Thymus (tissue), 11 donors: Measurements from ENCODE around the gene LILRB1. TPM values are rescaled to one million over a fixed set of nuclear protein-coding genes. Genes with fewer than 3 reads are reported as not detected.
"Not testable (repeated sequence)": the region's sequence is repeated elsewhere in the genome, so short reads cannot be mapped to it uniquely, and the experiment has no call there.

ENCODE experiments used
- DNase-seq, 9 donors: peaks; one replicate each; pipeline ENCODE4 v3.0.0-alpha.2; 2013; ENCODE audit warnings: low spot score in 9 of 9, low read depth in 6 of 9, missing footprints in 1 of 9
- H3K27ac ChIP-seq, 2 donors: one replicate each; pipeline ENCODE4 v1.5.1; 2013; ENCODE audit warnings: control low read depth in 1 of 2, low read depth in 1 of 2, low read length in 1 of 2, mild to moderate bottlenecking in 1 of 2, moderate library complexity in 1 of 2
- H3K27me3 ChIP-seq, 2 donors: one replicate each; pipeline ENCODE4 v1.5.1; 2013; ENCODE audit warnings: low read length in 1 of 2; ENCODE audit not compliant: control insufficient read depth in 2 of 2, insufficient read depth in 1 of 2
- H3K36me3 ChIP-seq, 2 donors: one replicate each; pipeline ENCODE4 v1.5.1; 2013; ENCODE audit warnings: low read length in 1 of 2, mild to moderate bottlenecking in 1 of 2, moderate library complexity in 1 of 2; ENCODE audit not compliant: control insufficient read depth in 2 of 2, insufficient read depth in 2 of 2
- H3K4me1 ChIP-seq, 2 donors: one replicate each; pipeline ENCODE4 v1.5.1; 2013; ENCODE audit warnings: low read length in 2 of 2; ENCODE audit not compliant: control insufficient read depth in 2 of 2, insufficient read depth in 2 of 2
- H3K4me3 ChIP-seq, 2 donors: one replicate each; pipeline ENCODE4 v1.5.1; 2013; ENCODE audit warnings: low read length in 2 of 2, control low read depth in 1 of 2, mild to moderate bottlenecking in 1 of 2
- H3K9me3 ChIP-seq, 2 donors: one replicate each; pipeline ENCODE4 v1.5.1; 2013; ENCODE audit warnings: low read length in 1 of 2, mild to moderate bottlenecking in 1 of 2; ENCODE audit not compliant: control insufficient read depth in 2 of 2, insufficient read depth in 1 of 2
- WGBS: extraction: QIAGEN DNeasy Blood & Tissue Kit; methylation state at CpG from one replicate; pipeline ENCODE4 v1.1.7; 2013; 5-methylcytosine and 5-hydroxymethylcytosine counted together
- polyA plus RNA-seq: library from polyadenylated mRNA; stranded (reverse); fragments of 200-250 nt; gene quantifications from one replicate; pipeline ENCODE4 v1.2.3, GENCODE V29; 2013
- total RNA-seq: library from RNA; stranded (reverse); fragments of 120-200 nt; gene quantifications from one replicate; pipeline ENCODE4 v1.2.4, GENCODE V29; 2013
- donor health status: healthy.

LILRB1 gene
- total and polyA plus RNA-seq, 2 donors, result 0.94 to 5.8 TPM

DNA sequence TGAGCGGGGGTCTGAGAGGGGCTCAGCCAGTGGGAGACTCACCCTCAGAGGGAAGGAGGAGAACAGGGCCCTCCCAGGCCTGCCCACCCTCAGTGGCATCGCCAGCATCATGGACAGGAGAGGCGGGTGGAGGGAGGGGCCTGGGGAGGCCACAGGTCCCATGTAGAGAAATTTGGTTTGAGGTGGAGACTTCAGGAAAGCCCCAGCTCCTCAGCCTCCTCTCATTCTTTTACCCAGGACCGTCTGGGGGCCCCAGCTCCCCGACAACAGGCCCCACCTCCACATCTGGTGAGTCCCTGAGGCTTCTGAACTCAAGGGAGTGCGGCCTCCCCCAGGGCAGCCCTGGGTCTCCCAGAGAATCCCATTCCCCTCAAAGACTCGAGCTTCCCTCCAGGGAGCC lies 3.1 kb downstream of the LILRB1 start:
- 87% methylated on average over 7 of the region's 7 CpGs for WGBS
- Histone ChIP-seq H3K27me3 (no peaks in the 10 kb centered on the region), H3K4me3 (no peak overlapping the region), H3K4me1 (no peaks in the 10 kb centered on the region), H3K27ac (no peak overlapping the region), H3K9me3 (no peaks in the 10 kb centered on the region), H3K36me3 (no peaks in the 10 kb centered on the region)
- no peak for DNase-seq

DNA sequence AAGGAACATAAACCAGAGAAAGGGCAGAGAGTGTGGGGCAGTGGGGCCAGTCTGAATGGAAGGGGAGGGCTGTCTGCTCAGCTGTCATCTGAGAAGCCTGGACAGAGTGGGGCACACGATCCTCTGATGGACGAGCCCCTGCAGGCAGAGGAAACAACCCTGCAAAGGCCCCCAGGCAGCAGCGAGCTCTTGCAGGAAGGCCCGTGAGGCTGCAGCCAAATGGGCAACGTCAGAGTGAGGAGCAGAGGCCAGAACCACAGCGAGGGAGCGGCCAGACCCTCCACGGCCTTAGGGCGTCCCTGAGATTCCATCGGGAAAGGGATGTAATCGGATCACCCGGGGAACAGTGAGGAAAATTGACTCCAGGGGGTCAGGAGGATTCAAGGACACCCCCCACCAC lies 5.8 kb downstream of the LILRB1 start:
- H3K36me3 ChIP-seq, H3K4me3 ChIP-seq, H3K27me3 ChIP-seq, DNase-seq, H3K9me3 ChIP-seq, H3K27ac ChIP-seq, H3K4me1 ChIP-seq: not testable (repeated sequence)
- WGBS, result 64% methylated on average over 12 of the region's 12 CpGs

DNA sequence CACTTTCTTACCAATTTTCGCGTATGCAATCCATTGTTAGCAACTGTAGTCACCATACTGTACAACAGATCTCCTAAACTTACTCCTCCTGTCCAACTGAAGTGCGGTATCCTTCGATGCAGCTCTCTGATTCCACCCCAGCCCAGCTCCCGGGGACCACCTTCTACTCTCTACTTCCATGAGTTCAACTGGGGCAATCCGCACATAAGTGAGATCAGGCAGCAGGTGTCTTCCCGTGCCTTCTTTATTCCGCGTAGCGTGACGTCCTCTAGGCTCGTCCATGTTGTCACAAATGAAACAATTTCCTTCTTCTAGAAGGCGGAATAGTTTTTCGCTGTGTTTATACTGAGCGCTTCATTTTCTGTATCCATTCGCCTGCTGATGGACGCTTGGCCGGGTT lies 8.4 kb downstream of the LILRB1 start:
- no peaks in the 10 kb centered on the region for H3K27me3 ChIP-seq
- DNase-seq, result no peak
- no peak overlapping the region for H3K27ac ChIP-seq
- 95% methylated on average over 18 of the region's 18 CpGs for WGBS
- H3K36me3 ChIP-seq, result no peaks in the 10 kb centered on the region
- no peaks in the 10 kb centered on the region for H3K4me1 ChIP-seq
- no peak overlapping the region for H3K4me3 ChIP-seq
- H3K9me3 ChIP-seq, result no peaks in the 10 kb centered on the region

DNA sequence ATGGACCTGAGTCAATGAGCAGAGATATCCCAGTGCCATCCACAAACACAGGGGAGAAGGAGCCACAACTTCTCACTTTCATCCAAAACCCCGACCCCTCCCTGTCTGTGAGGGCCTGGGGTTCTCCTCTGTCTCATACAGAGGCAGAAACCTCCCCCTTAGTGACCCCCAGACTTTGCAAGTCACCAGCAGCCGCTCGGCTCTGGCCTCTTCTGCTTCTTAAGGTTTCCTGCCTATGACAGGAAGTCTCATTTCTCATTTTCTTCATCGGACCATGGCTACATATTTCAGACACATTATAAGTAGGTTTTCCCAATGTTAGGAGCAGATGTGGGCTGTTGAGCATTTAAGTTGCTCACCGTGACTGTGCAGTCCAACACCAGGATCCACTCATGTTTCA lies 12.7 kb downstream of the LILRB1 start:
- H3K36me3 ChIP-seq, H3K27ac ChIP-seq, DNase-seq, H3K4me1 ChIP-seq, H3K9me3 ChIP-seq, H3K4me3 ChIP-seq, H3K27me3 ChIP-seq: not testable (repeated sequence)
- 25% methylated on average over 5 of the region's 5 CpGs for WGBS

DNA sequence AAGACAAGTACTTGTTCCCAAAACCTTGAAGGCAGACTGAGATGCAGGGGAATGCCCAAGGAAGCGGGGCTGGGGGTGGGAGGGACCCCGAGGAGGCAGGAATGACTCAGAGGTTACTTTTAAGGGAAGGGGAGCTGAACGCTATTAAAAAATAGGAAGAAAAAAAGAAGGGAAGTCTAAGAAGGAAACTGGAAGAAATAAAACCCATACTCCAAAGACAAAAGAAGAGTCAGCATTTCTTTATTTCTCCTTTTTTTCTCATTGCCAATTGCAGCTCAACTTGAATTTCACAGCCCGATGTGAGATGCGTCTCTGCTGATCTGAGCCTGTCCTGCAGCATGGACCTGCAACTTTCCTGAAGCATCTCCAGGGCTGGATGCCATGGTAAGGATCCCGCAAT lies 13.3 kb downstream of the LILRB1 start:
- H3K27me3 ChIP-seq, H3K4me1 ChIP-seq, H3K4me3 ChIP-seq, H3K9me3 ChIP-seq, DNase-seq, H3K36me3 ChIP-seq, H3K27ac ChIP-seq: not testable (repeated sequence)
- WGBS, result 36% methylated on average over 4 of the region's 6 CpGs

DNA sequence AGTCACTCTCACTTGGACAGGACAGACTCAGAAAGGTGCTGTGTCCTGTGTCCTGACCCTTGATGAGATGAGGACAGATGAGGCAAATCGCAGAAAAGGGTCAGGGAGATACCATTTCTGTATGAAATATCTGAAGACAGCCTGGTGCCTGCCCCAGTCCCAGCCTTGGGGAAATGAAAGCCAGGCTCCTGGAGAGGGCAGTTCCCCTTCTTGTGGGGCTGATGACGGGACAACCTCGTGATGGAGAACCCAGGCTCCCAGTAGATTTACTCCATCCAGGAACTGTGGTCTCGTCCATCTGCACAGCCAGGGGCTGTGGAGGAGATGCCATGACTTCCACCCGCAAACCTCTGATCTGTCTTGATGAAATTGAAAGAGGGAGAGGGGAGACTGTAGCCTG lies 13.8 kb downstream of the LILRB1 start:
- no peak for DNase-seq
- no peaks in the 10 kb centered on the region for H3K9me3 ChIP-seq
- H3K4me1 ChIP-seq, result no peaks in the 10 kb centered on the region
- no peak overlapping the region for H3K27ac ChIP-seq
- WGBS, result 67% methylated on average over 4 of the region's 5 CpGs
- no peak overlapping the region for H3K4me3 ChIP-seq
- H3K27me3 ChIP-seq, result no peaks in the 10 kb centered on the region
- H3K36me3 ChIP-seq, result no peaks in the 10 kb centered on the region

DNA sequence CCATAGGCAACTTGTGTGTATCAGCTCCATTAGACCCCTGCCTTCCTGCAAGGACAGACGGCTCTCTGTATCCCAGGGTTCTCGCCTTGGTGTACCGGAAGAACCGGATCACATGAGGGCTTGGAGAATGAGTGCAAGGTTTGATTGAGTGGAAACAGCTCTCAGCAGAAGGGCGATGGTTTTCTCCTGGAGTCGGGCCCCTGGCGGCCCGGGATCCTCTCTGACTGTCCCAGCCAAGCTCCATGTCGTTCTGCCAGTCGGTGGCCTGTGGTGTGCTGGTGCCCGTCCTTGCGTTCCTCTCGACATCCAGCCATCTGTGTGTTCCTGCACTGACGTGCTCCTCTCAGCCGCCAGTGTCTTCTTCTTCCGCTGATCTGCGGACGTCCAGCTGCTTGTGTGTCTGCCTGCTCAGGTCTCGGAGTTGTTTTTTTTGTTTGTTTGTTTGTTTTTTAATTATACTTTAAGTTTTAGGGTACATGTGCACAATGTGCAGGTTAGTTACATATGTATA lies 16.1 kb downstream of the LILRB1 start:
- 94% methylated on average over 19 of the region's 19 CpGs for WGBS
- Histone ChIP-seq H3K36me3 (no peaks in the 10 kb centered on the region), H3K27ac (no peak overlapping the region), H3K27me3 (no peaks in the 10 kb centered on the region), H3K9me3 (no peaks in the 10 kb centered on the region), H3K4me1 (no peaks in the 10 kb centered on the region), H3K4me3 (no peak overlapping the region)
- DNase-seq, result no peak

DNA sequence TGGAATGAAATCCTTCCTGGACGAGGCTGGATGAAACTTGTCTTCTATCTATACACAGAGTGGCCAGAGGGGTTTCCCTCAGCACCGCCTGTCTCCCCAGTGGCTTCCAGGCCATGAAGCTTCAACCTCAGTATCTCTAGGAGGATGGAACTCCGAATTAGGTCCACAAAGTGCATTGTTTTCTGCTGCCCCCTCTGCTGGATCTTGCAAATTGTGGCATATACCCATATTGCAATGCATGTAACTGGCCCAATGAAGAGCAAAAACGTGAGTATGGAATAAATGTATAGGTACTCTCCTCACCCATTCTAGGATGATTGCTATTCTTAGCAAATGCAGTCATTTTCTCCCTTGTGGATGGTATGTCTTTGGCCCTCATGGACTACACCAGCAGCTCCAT lies 17.8 kb downstream of the LILRB1 start:
- Histone ChIP-seq H3K36me3 (no peaks in the 10 kb centered on the region), H3K4me3 (no peak overlapping the region), H3K9me3 (no peaks in the 10 kb centered on the region), H3K27ac (no peak overlapping the region), H3K27me3 (no peaks in the 10 kb centered on the region), H3K4me1 (no peaks in the 10 kb centered on the region)
- 76% methylated on average over 4 of the region's 4 CpGs for WGBS
- DNase-seq, result no peak

DNA sequence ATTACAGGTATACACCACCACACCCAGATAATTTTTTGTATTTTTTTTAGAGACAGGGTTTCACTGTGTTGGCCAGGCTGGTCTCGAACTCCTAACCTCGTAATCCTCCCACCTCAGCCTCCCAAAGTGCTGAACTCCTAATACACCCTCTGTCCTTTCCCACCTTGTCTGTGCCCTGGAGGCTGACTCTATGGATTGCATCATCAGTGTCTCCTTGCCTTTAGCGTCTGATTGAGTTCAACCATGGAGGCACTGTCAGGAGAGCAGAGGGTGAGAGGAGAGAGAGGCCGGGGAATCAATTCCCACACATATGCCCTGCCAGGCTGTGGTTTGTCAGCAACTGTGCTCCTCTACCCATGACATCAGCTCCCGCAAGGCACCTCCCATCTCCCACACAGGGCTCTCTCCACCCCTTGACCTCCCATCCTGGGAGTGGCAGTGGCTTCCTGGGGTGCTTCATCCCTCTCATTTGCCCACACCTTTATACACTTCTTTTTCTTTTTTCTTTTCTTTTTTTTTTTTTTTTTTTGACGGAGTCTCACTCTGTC lies 19.9 kb downstream of the LILRB1 start:
- Histone ChIP-seq H3K9me3 (no peaks in the 10 kb centered on the region), H3K27me3 (no peaks in the 10 kb centered on the region), H3K4me3 (no peak overlapping the region), H3K27ac (no peak overlapping the region), H3K4me1 (no peaks in the 10 kb centered on the region), H3K36me3 (no peaks in the 10 kb centered on the region)
- DNase-seq, result no peak
- WGBS, result 95% methylated on average over 6 of the region's 6 CpGs
